ENCODE data around the gene CD34.

CD34 gene

GRCh38 chr1:207852576-207853371 is 58.2 kb downstream of the CD34 start:
- no peak for DNase-seq (ENCODE audit: low read depth)

- DNase-seq (ENCODE audit: low read depth): no peak
These were observed 59.2 kb downstream of the CD34 start for GRCh38 chr1:207851696-207852095.

- DNase-seq (ENCODE audit: low read depth): no peak
These were observed 60.1 kb downstream of the CD34 start for GRCh38 chr1:207850621-207851407.

GRCh38 chr1:207849646-207850045 is 61.3 kb downstream of the CD34 start:
- DNase-seq (ENCODE audit: low read depth): no peak

GRCh38 chr1:207849016-207849415 is 61.9 kb downstream of the CD34 start:
- no peak for DNase-seq (ENCODE audit: low read depth)

GRCh38 chr1:207848234-207848633 is 62.7 kb downstream of the CD34 start:
- DNase-seq (ENCODE audit: low read depth): no peak

GRCh38 chr1:207847116-207847515 is 63.8 kb downstream of the CD34 start:
- no peak for DNase-seq (ENCODE audit: low read depth)

- DNase-seq (ENCODE audit: low read depth): no peak
These were observed 65.8 kb downstream of the CD34 start for GRCh38 chr1:207845109-207845508.

- DNase-seq (ENCODE audit: low read depth): no peak
These were observed 66.6 kb downstream of the CD34 start for GRCh38 chr1:207844371-207844770.

GRCh38 chr1:207842506-207842905 is 68.4 kb downstream of the CD34 start:
- DNase-seq (ENCODE audit: low read depth): no peak

- DNase-seq (ENCODE audit: low read depth): no peak
These were observed 69.0 kb downstream of the CD34 start for GRCh38 chr1:207841901-207842300.

- DNase-seq (ENCODE audit: low read depth): no peak
These were observed 69.6 kb downstream of the CD34 start for GRCh38 chr1:207841293-207841692.

- DNase-seq (ENCODE audit: low read depth): no peak
These were observed 70.5 kb downstream of the CD34 start for GRCh38 chr1:207840380-207840779.

- DNase-seq (ENCODE audit: low read depth): no peak
These were observed 71.9 kb downstream of the CD34 start for GRCh38 chr1:207839083-207839413.

- no peak for DNase-seq (ENCODE audit: low read depth)
These were observed 72.5 kb downstream of the CD34 start for GRCh38 chr1:207838156-207839082.

- DNase-seq (ENCODE audit: low read depth): no peak
These were observed 73.3 kb downstream of the CD34 start for GRCh38 chr1:207837673-207838072.

- DNase-seq (ENCODE audit: low read depth): no peak
These were observed 74.2 kb downstream of the CD34 start for GRCh38 chr1:207836591-207837347.

- no peak for DNase-seq (ENCODE audit: low read depth)
These were observed 75.0 kb downstream of the CD34 start for GRCh38 chr1:207835958-207836357.

GRCh38 chr1:207833956-207834660 is 76.8 kb downstream of the CD34 start:
- no peak for DNase-seq (ENCODE audit: low read depth)

GRCh38 chr1:207833381-207833780 is 77.5 kb downstream of the CD34 start:
- DNase-seq (ENCODE audit: low read depth): no peak

GRCh38 chr1:207832796-207833195 is 78.1 kb downstream of the CD34 start:
- no peak for DNase-seq (ENCODE audit: low read depth)

Data from T-helper 22 cell (primary cell).